Sciatic nerve (tissue), 2 donors: Measurements from ENCODE around the gene PIK3R6. TPM values are rescaled to one million over a fixed set of nuclear protein-coding genes. Genes with fewer than 3 reads are reported as not detected.
"Not testable (repeated sequence)": the region's sequence is repeated elsewhere in the genome, so short reads cannot be mapped to it uniquely, and the experiment has no call there.

ENCODE experiments used
- ATAC-seq: fragments of 200-7000 bp; cut with Tn5 transposase; one replicate; pipeline ENCODE4 v1.9.1; 2020; ENCODE audit warnings: mild to moderate bottlenecking, moderate library complexity
- DNase-seq: peaks from one replicate; pipeline ENCODE4 v3.0.0-alpha.2; 2020; ENCODE audit warnings: low spot score
- intact Hi-C: fragments of 100-400 bp; cut with DNase I; formaldehyde crosslinking; loops from one replicate; pipeline ENCODE4 v1.14.2; 2022
- total RNA-seq: library from RNA; stranded (reverse); fragmentation: NEBNext Ultra II Directional; extraction: Animal tissue kit (Norgen Biotek cat#: 25700); gene quantifications from one replicate; pipeline ENCODE4 v1.2.1, GENCODE V29; 2021
- donor health status: DM: no; HTN: no; CAD: no.
- donor health status: DM: no; HTN: no; CAD: no.

Gene PIK3R6
- total RNA-seq, 1 donor from 2014 or later: 2.1 TPM

GRCh38 chr17:8818047-8818446 is 49.4 kb downstream of the PIK3R6 start:
- no peak for ATAC-seq
- DNase-seq: peak; percentile 8
- intact Hi-C loops: no loop called here

- DNase-seq (no peak), ATAC-seq (peak; percentile 62)
- intact Hi-C loops: no loop called here
These were observed 60.4 kb downstream of the PIK3R6 start for GRCh38 chr17:8806926-8807550.

- no peak for ATAC-seq
- intact Hi-C loops: no loop called here
- DNase-seq: no peak
These were observed 61.1 kb downstream of the PIK3R6 start for GRCh38 chr17:8806253-8806925.

- DNase-seq, ATAC-seq, intact Hi-C loops: not testable (repeated sequence)
These were observed 62.1 kb downstream of the PIK3R6 start for GRCh38 chr17:8805396-8805795.

GRCh38 chr17:8803531-8804420 is 63.7 kb downstream of the PIK3R6 start:
- DNase-seq: no peak
- intact Hi-C loops: no loop called here
- ATAC-seq: peak; percentile 13

- intact Hi-C loops: no loop called here
- DNase-seq (no peak), ATAC-seq (no peak)
These were observed 66.2 kb downstream of the PIK3R6 start for GRCh38 chr17:8801135-8801840.

- intact Hi-C loops: no loop called here
- ATAC-seq (no peak), DNase-seq (no peak)
These were observed 66.8 kb downstream of the PIK3R6 start for GRCh38 chr17:8800656-8801055.

GRCh38 chr17:8799570-8800212 is 67.8 kb downstream of the PIK3R6 start:
- intact Hi-C loops: no loop called here
- DNase-seq (no peak), ATAC-seq (no peak)

GRCh38 chr17:8798846-8799569 is 68.5 kb downstream of the PIK3R6 start, which contains the start of gene MFSD6L:
Gene MFSD6L, minus strand, starts transcription at chr17:8799365. Its CDS starts 245 bp downstream, at chr17:8799120.
- DNase-seq (no peak), ATAC-seq (no peak)
- intact Hi-C loops: no loop called here

- ATAC-seq: no peak
- no peak for DNase-seq
- intact Hi-C loops: no loop called here
These were observed 69.2 kb downstream of the PIK3R6 start for GRCh38 chr17:8798176-8798845.

GRCh38 chr17:8797621-8798175 is 69.8 kb downstream of the PIK3R6 start:
- no peak for DNase-seq
- intact Hi-C loops: no loop called here
- ATAC-seq: no peak

- no peak for DNase-seq
- intact Hi-C loops: no loop called here
These were observed 72.8 kb downstream of the PIK3R6 start for GRCh38 chr17:8794636-8795035.

GRCh38 chr17:8793649-8794048 is 73.8 kb downstream of the PIK3R6 start:
- ATAC-seq (no peak), DNase-seq (no peak)
- intact Hi-C loops: no loop called here

More at GRCh38 chr17:8794636-8795035, 72.8 kb downstream of the PIK3R6 start:
- ATAC-seq: peak; percentile 59

- DNase-seq: no peak
- no peak for ATAC-seq
- intact Hi-C loops: no loop called here
These were observed 74.8 kb downstream of the PIK3R6 start for GRCh38 chr17:8792646-8793045.

GRCh38 chr17:8791910-8792270 is 75.6 kb downstream of the PIK3R6 start:
- intact Hi-C loops: no loop called here
- DNase-seq (no peak), ATAC-seq (no peak)

GRCh38 chr17:8791248-8791909 is 76.1 kb downstream of the PIK3R6 start:
- ATAC-seq (no peak), DNase-seq (no peak)
- intact Hi-C loops: no loop called here

- intact Hi-C loops: no loop called here
- DNase-seq (no peak), ATAC-seq (no peak)
These were observed 77.7 kb downstream of the PIK3R6 start for GRCh38 chr17:8789743-8790142.
